GM18517 (cell line): ENCODE data around the gene MSL2.
"Not testable (repeated sequence)": the region's sequence is repeated elsewhere in the genome, so short reads cannot be mapped to it uniquely, and the experiment has no call there.

Source experiments
- ATAC-seq: cut with Tn5 transposase; IDR thresholded peaks from one replicate; pipeline ENCODE4 v1.9.1; 2021; ENCODE audit warnings: mild to moderate bottlenecking, moderate library complexity; ENCODE audit not compliant: unreplicated experiment

MSL2 gene

DNA sequence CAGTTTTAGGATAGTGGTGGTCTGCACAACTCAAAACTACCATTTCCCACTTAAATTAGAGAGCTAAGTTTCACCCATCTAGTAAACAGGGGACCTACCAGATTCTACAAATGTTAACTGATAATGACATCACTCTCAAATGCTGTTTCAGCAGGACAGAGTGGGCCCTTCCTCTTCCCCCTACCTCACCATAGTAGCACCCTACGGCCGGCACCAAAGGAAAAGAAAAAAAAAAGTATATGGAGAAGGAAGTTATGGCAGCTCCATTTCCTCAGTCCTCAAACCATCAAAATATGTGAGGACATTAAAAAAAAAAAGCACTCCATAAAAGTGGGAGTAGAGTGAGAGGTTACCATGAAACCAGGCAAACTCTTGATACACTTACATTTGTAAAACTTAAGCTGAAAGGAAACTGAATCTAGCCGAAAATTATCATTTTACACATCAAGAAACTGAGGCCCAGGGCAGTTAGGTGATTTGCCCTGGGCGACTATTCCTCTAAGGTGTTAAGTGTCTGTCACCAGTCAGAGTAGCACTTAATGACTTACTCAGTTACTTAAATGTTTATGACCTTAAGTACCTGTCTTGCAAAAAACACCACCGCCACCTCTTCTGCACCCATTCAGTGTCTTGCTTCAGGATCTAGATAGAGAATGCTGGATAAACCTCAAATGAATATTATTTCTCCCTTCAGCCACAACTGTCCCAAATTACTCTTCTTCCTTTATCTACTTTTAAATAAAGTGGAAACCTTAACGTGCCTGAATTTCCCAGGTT lies 2.7 kb downstream of the MSL2 start:
- ATAC-seq = no peak

DNA sequence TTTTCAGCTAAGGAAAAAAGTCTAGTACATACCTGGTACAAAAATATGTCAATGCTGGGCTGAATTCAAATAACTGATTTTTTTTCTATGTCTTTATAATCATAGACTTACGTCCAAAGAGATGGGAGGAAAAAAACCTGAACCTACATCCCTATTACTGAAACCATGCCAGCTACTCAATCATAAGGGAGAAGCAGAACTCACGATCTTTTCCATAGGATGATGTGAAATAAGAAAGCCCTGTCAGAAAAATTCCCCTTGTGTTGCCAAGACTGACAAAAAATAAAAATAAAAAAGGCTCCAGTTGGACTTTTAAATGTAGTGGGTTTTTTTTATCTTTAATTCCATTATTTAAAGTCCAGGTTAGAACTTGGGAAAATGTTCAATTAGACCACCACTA lies 3.3 kb downstream of the MSL2 start:
- no peak for ATAC-seq

DNA sequence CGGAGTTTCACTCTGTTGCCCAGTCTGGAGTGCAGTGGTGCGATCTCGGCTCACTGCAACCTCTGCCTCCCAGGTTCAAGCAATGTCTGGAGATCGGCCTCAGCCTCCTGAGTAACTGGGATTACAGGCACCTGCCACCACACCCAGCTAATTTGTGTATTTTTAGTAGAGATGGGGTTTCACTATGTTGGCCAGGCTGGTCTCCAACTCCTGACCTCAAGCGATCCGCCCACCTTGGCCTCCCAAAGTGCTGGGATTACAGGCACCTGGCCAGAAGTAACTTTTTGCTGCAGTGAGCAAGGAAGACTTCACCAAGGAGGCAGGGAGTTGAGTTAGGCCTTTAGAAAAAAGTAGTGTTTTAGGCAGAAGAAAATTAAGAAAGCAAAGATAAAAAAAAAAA lies 3.9 kb downstream of the MSL2 start:
- not testable (repeated sequence) for ATAC-seq

DNA sequence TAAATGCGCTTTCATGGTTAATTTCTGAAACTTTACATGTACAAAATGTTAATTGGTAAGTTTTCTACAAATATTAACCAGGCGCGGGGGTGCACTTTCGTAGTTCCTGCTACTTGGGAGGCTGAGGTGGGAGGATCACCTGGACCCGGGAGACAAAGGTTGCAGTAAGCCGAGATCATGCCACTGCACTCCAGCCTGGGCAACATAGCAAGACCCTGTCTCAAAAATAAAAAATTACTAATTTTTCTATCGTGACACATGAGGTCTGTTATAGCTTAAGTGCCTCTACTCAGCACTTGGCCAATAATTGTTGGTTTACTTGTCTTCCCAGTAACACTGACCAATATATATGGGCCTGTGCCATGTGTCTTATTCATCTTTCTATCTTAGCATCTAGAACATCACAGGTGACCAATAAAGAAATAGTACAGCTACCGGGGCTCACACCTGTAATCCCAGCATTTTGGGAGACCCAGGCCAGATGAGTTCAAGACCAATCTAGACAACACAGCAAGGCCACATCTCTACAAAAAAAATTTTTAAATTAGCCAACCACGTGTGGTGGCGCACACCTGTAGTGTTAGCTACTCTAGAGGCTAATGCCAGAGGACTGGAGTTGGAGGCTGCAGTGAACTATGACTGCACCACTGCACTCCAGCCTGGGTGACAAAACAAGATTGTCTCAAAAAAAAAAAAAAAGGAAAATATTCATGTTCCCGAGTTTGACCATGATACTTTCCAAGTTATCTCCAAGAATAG lies 6.1 kb downstream of the MSL2 start:
- ATAC-seq = no peak

DNA sequence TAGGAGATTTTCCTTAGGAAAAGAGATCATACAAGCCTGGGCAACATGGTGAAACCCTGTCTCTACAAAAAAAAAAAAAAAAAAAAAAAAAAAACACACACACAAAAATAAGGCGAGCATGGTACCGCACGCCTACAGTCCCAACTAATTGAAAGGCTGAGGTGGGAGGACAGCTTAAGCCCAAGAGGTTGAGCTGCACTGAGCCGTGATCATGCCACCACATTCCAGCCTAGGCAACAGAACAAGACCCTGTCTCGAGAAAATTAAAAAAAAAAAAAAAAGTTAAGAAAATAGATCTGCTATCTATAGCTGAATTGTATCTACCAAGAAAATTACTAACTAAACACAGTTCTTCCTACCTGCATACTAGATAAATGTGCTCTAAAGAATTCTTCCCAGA lies 7.1 kb downstream of the MSL2 start:
- ATAC-seq = no peak

DNA sequence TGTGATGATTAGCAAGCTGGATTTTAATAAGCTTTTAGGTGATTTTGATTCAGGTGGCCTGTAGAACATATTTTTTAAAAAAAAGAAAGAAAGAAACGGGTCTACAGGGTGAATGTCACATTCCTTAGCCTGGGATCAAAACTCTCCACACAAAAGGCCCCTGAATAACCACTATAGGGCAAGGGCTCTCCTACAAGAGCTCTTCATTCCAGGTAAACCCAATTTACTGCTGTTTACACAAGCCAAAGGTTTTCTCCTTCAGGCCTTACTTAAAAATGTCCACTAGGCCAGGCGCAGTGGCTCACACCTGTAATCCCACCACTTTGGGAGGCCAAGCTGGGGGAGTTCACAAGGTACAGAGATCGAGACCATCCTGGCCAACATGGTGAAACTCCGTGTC lies 8.3 kb downstream of the MSL2 start:
- no peak for ATAC-seq

DNA sequence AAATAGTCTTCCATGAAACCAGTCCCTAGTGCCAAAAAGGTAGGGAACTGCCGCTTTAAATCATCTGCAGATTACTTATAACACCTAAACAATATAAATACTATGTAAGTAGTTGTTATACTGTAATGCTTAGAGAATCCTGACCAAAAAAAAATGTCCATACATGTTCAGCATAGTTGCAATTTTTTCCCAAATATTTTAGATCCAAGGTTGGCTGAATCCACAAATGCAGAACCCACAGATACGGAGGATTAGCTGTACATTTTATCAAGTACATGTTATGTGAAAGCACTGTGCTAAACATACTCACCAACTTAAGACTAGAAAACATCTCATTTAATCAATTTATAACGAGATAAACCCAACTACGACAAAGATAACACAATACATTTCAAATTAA lies 9.3 kb downstream of the MSL2 start:
- ATAC-seq = no peak

DNA sequence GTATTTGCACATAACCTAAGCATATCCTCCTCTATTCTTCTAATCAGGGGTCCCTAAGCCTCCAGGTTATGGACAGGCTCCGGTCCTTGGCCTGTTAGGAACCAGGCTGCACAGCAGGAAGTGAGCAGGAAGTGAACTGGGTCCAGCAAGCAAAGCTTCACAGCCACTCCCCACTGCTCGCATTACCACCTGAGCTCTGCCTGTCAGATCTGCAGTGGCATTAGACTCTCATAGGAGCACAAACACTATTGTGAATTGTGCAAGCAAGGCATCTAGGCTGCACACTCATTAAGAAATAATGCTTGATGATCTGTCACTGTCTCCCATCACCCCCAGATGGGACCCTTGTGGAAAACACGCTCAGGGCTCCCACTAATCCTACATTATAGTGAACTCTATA lies 9.8 kb downstream of the MSL2 start:
- no peak for ATAC-seq

DNA sequence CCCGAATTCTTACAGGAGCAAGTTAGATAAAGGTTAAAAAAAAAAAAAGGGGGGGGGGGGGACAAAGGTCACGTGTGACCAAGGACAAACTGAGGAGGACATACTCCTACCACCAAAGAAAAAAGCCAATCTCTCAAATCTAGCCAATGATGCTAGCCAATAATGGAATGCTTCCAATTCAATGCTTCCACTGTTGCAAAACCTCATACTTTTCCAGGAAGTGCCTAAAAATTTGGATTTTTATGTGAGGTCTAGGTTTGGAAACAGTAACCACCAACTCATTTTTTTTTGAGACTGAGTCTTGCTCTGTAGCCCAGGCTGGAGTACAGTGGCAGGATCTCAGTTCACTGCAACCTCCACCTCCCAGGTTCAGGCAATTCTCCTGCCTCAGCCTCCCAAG lies 11.4 kb downstream of the MSL2 start:
- ATAC-seq = no peak

DNA sequence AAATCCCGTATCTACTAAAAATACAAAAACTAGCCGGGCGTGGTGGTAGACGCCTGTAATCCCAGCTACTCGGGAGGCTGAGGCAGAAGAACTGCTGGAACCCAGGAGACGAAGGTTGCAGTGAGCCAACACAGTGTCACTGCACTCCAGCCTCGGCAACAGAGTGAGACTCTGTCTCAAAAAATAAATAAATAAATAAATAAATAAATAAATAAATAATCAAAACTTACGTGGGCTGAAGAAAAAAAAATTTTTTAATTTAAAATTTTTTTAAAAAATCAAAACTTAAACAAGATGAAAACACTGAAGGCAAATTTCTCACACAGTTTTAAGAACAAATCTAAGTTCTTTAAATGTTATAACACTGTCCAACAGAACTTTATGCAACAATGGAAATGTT lies 14.4 kb downstream of the MSL2 start:
- ATAC-seq = no peak

DNA sequence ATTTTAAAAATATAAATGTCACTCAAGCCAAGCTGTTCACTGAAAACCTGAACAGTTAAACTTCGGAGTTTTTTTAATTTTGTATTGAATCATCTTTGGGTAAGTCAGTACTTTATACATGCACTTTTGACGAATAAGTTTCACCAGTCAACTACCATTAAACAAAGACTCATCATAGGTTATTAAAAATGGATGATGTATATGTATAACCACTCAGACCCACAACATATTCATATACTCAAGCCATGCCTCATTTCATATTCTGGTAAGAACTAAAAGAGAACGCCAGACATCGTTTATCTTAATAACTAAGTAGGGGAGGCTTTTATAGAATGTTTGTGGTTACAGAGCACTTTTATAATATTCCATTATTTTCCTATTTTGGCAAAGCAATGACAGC lies 18.3 kb downstream of the MSL2 start:
- ATAC-seq = no peak

DNA sequence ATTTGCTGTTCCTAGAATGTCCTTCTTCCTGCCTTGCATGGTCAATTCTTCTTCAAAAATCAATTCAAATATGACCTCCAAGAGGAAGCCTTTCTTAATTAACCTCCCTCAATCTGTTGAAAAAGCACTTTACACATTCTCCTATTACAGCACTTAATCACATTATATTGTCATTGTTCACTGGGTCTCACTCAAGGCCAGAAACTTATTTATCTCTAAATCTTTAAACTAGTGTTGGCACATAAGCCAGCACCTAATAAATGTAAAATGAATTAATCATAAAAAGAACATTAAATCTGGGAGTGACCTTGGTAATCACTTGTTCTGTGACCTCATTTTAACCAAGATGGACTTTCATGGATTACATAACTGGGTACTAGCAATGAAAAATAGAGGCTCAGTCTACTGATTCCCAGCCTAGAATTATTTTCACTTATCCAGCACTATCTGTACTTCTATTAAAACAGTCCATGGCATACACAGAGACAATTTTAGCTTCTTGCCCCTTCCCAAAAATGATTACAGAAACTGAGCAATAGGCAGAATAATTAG lies 22.1 kb downstream of the MSL2 start:
- ATAC-seq = no peak

DNA sequence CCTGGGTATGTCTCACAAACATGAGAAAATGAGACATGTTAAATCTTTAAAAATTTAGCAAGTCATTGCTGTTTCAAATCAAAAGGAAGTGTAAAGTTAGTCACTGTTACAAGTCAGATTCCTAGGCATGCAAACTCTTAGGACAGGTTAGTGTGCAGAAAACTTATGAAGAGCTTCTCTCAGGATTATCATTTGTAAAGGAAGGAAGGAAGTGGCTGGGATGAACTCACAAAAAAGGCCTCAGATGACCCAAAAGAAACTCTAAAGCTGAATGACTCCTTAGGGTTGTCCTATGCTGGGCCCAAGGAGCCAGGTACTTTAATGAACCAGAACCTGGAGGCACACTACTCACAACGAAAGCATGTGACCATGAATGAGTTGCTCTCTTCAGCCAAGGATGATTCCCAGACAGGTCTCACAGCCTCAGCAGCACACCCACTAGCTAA lies 25.0 kb downstream of the MSL2 start:
- no peak for ATAC-seq

DNA sequence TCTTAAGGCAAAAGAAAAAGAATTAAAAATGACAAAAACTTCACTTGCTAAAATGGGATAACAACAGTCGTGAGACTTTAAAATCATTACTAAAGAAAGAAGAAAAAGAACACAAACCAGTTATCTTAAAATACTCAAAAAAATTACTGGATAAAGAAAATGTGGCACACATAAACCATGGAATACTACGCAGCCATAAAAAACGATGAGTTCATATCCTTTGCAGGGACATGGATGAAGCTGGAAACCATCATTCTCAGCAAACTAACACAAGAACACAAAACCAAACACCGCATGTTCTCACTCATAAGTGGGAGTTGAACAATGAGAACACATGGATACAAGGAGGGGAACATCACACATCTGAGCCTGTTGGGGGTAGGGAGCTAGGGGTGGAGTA lies 27.9 kb downstream of the MSL2 start:
- ATAC-seq = not testable (repeated sequence)

DNA sequence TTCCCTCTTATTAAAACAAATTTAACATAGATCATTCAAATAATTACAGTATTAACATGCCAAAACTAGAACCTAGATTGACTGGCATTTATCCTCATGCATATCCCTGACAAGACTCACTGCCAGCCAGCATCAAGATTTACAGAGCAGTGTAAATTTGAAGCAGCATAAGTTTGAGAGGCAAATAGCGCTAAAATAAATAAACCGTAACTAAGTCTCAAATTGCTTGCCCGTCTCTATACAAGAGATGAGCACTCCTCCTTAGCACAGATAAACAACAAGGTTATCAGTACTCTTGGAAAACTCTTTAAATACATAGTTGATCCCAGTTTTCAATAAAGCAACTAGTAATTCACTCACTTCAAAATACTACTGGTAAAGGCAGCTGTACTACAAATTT lies 29.6 kb downstream of the MSL2 start:
- no peak for ATAC-seq

DNA sequence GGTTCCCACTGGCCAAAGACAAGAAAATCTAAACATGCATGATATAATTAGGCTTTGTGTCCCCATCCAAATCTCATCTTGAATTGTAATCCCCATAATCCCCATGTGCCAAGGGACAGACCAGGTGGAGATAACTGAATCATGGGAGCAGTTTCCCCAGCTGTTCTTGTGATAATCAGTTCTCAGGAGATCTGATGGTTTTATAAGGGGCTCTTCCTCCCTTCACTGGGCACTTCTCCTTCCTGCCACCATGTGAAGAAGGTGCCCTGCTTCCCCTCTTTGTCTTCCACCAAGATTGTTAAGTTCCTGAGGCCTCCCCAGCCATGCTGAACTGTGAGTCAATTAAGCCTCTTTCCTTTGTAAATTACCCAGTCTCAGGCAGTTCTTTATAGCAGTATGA lies 32.5 kb downstream of the MSL2 start:
- ATAC-seq = not testable (repeated sequence)

DNA sequence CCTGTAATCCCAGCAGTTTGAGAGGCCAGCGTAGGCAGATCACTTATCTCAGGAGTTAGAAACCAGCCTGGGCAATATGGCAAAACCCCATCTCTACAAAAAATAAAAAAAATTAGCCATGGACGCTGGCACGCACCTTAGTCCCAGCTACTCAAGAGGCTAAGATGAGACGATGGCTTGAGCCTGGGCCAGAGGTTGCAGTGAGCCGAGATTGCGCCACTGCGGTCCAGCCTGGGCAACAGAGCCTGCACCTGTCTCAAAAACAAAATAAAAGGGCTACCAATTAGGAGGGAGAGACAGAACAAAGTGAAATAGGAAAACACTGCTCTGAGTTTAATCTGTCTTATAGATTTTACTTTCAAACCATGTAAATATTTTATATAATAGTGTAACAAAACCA lies 33.8 kb downstream of the MSL2 start:
- ATAC-seq = no peak

DNA sequence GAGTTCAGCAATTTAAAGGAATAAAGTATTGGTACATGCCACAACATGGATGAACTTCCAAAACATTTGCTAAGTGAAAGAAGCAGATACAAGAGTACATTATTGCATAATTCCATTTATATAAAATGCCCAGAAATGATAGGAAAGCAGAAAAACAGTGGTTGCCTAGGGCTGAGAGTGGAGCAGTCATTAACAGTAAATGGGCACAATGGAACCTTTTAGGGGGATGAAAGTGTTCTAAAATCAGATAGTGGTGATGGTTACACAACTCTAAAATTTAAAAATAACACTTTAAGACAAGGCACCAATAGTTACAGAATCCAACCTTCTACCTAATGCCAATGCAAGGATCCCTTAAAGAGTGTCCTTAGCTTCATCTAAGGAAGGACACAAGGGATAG lies 34.6 kb downstream of the MSL2 start:
- no peak for ATAC-seq

DNA sequence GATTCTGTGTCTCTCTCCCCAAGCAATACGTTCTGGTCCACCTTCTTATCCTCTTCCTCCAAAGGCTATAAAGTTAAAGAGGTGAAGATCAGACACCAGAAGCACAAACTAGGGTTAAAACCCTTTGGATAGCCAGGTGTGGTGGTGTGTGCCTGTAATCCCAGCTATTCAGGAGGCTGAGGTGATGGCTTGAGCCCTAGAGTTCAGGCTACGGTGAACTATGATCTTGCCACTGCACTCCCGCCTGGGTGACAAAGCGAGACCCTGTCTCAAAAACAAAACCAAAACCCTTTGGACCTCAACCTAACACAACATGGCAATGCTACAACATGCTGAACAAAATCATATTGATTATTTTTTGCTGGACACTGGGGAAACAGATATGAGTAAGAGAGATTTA lies 43.2 kb downstream of the MSL2 start:
- ATAC-seq = no peak

DNA sequence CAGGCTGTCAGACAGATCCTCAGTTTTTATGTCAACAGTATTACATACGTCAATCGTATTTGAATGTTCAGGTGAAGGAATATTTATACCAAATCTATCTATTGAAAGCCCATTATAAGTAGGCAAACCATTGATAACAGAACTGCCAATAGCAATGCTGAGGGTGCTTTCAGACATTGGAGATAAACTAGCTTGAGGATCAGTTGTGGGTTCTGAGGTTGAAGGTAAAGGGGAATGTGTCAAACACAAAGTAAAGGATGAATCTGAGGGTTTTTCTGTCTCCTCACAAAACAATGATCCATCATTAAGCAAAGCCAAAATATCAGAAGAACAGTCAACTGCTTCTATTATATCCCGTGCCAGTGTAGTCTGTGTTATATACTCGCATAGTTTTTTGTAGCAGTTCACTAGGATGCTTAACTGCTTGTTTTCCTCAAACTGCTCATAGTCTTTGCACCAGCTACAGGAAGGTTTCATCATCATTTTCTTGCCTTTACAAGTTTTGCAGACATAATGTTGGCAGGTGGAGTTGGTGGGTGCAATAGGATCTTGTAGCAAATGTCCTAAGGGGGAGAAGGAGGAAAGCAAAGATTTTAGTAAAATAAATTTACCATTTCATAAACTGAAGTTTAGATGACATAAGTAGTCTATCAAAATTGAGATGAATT lies 43.8 kb downstream of the MSL2 start:
- ATAC-seq = no peak

DNA sequence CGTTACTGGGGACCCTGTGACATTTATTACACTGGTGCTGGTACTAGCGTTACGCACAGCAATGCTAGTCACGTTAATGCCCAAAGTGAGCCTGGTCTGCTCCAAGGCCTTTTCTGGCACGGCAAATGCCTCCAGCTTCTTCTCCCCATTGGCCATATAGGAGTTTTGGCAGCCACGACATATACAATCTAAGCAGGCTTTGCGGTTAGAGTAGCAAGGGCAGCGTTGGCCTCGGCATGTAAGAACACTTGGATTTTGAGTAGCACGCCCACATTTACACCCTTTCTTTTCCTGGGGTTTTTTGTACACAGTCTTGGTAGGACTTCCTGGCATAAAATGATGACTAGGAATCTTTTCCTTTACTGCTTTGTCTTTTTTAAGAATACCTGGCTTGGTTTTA lies 44.9 kb downstream of the MSL2 start:
- no peak for ATAC-seq

DNA sequence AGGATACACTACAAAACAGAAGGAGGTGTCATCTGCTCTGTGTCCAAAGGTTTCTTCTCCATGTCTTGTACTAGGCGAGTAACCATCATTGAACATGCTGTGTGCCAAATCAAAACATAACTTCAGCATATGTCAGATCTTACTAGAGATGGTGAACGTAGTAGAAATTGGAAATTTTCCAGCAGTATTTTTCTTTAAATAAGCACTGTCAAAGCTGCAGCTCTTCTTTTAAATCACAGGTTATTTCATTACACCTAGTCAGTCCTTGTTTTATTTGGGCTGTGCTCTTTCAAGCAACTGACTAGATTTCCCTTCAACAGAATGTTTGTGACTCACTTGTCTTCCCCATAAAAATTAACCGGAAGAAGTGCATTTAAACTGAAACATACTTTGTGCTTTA lies 46.5 kb downstream of the MSL2 start:
- no peak for ATAC-seq
